HG03103 (cell line): ENCODE results near the gene PACS2.

Experiments
- ATAC-seq: cut with Tn5 transposase; IDR thresholded peaks from one replicate; pipeline ENCODE4 v1.9.1; 2021; ENCODE audit warnings: low read depth; ENCODE audit not compliant: unreplicated experiment

The PACS2 gene

DNA sequence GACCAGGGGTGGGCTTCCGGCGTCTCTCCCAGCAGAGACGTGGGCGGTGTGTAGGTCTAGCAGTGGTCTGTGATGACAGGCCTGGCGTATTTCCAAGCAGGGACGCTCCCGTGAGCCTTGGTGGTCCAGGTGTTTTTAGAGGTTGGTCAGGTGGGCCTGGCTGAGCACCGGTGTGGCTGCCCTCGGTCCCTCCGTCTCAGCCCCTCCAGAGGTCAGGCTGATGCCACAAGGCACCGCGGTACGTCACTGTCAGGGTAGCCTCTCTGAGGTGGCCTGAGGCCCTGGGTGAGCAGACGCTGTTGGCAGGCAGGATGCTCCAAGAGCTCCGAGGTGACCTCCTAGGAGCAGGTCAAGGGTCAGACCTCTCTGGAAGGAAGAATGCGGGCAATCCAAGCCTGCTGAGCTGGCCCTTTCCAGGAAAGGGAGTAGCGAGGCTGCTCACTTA is 118.6 kb downstream of the PACS2 start:
- ATAC-seq: no peak

- no peak for ATAC-seq
These were observed 121.9 kb downstream of the PACS2 start for GRCh38 chr14:105436402-105436801.

- no peak for ATAC-seq
These were observed 122.6 kb downstream of the PACS2 start for GRCh38 chr14:105436891-105437722.

DNA sequence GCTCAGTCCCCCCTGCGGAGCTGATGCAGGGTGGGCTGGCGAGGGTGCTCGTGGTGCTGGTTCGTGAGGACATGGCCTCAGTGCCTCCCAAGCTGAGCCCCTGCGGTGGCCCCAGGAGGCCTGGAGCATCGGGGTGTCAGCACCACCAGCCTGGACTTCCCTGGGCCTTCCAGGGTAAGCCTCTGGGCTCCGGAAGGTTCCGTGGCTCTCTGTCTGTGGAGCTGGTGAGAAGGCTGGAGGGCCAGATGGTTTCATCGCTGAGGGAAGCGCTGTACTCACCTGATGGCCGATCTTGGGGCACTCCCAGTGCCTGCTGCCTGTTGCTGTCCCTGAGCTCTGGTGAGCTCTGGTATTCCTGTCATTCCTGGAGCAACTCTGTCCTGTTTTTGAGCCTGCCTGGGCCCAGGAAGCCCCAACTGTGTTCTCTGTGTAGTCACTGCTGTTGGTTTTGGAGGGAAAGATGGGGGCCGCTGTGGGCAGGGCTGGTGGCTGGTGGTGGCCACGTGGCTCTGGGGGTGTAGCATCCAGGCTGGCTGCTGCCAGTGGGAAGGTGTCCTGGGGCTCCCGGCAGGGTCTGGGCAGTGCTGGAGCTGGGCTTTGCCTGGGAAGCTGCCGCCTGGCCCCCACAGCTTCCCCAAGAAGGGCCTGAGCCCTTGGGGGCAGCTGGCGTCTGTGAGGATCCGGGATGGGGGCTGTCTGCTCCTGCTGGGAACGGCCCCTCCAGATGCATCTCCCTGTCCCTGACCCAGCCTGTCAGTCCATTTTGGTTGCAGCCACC is 123.4 kb downstream of the PACS2 start:
- ATAC-seq: no peak

DNA sequence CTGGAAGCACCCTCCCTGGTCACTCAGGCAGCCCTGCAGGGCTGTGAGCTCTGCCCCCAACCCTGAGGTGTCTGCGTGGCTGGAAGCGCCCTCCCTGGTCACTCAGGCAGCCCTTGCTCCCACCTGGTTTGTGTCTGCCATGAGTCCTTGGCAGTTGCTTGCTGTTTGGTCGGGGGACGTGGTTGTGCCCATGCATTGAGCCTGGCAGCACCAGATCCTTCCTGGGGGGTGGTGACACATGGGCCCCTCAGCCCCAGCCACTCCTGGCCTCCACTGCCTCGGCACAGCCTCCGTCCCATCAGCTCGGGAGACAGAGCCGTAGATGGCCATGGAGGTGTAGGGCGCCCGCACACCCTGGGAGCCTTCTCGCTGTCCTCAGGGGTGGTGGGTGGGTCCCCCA is 124.6 kb downstream of the PACS2 start:
- no peak for ATAC-seq

DNA sequence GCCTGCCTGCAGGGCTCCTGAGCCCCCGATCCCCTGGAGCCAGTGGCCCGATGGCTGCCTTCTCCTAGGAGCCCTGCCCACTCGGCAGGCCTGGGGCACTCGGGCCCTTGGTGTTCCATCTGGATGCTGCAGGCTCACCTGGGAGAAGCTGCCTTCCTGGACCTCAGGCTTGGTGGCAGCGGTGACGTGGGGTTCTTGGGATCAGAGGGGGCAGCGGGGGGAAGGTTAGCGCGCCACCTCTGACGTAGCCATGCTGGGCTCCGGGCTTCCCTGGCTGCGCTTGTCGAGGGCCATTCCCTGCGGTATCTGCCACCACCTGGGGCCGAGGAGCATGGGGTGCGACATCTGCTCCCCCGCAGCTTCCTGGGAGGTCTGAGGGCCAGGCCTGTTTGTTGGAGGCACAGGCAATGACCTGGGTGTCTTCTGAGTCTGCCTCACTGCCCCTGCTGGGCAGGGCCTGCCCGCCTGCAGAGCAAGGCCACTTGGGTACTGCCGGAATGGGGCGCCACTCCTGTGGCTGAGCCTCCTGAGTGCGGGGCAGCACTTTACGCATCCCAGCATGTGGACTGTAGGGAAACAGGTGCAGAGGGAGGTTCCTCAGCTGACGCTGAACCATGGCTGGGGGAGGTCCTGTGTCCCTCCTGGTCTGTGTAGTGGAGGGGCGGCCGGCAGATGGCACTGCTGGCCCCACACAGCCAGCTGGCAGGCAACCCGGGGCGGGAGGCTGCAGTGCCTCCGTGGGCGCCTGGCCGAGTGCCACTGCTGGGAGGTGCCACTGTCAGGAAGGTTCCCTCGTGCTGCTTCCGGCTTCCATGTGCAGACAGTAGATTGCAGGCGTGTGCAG is 125.4 kb downstream of the PACS2 start:
- ATAC-seq: no peak

DNA sequence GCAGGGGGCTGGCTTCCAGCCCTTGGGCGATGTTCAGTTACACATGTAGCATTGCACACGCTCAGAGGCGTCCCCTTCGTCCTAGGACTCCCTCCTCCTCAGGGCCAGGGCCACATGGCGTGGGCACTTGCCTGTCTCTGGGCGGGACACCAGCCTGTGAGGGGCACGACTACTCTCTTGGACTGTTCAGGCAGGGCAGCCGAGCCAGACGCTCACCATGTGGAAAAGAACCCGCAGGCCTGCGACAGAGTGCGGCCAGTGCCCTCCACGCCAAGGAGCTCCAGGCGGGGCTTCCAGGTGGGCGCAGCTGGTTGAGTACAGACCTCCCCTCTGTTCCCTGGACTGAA is 126.0 kb downstream of the PACS2 start:
- no peak for ATAC-seq

DNA sequence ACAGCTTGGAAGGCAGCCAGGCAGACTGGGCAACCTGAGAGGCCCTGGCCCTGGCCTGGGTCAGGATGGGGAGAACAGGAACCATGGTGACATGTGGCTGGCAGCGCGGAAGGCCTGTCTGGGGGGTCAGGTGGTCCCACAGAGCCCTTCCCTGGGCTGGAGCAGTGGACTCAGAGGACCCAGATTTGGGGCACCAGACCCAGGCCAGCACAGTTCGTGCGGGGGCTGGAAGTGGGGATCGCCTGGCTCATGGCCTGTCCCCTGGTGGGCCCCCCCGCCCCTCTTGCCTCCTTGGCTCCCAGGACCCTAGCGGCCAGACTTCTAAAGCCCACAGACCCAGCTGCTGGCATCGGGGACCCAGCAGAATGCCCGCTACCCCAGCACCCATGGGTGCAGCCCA is 126.4 kb downstream of the PACS2 start:
- ATAC-seq: no peak

DNA sequence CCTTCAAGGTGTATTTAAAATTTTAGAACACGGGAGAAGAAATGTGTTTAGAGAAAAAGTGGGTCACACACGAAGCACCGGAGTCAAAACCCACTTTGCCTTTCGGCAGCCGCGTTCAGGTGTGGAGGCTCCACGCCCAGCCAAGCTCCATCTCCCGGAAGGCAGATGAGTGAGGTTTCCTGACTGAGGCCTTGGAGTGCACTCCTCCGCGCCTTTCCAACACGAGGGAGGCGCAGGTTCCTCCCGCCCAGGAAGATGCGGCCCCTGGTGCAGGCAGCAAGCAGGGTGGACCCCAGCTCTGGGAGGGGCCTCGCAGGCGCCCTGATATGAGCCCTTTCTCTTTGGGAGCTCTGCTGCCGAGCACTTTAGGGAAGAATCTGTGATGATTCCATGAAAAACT is 127.6 kb downstream of the PACS2 start:
- ATAC-seq: no peak

DNA sequence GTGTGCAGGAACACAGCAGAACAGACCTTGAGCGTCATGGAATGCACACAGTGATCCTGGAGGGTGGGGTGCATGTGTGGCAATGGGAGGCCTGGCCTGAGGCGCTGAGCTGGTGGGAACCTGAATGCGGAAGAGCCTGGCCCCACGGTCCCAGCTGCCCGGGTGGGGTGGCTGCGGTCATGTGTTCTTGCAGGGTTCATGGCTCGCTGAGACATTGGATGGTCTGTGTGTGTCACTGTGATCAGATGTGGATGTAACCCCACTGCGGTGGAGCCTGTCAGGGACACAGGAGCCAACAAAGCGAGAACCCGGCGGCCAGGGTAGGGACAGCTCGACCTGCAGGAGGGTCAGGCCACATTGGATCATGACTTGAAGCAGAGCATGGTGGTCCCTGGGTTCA is 128.3 kb downstream of the PACS2 start:
- no peak for ATAC-seq

DNA sequence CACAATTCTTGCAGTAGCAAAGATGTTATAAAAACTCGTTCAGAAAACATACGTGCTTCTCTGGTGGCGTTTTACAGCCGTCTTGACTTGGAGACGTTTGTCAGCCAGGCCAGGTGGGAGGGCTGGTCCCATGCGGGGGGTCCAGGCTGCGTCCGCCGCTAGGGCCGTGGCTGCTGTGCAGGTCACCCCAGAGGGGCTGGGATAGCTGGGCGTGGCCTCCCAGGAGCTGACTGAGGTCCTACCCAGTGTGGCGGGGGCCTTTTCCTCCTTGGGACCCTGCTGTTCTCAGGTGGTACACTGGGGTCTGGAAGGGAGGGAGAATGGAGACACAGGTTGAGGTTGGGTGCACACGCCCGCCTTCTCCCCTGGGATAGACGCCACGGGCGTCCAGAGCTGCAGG is 130.3 kb downstream of the PACS2 start:
- no peak for ATAC-seq

DNA sequence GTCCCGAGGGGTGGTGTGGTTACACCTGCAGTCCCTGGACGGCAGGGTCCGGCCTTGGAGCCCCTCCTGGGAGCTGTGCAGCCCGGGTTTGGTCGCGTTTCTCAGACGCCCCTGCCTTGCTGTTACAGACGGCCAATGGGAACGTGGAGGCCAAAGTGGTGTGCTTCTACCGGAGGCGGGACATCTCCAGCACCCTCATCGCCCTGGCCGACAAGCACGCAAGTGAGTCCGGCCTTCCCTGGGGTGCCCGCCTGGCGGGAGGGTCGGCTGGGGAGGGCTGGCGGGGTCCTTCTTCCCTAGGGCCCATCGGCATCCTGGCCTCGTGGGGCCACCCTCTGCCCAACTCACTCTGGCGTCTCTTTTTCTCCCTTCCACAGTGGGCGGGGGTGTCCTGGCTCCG is 130.7 kb downstream of the PACS2 start:
- no peak for ATAC-seq

GRCh38 chr14:105445901-105446845 is 131.6 kb downstream of the PACS2 start:
- no peak for ATAC-seq

DNA sequence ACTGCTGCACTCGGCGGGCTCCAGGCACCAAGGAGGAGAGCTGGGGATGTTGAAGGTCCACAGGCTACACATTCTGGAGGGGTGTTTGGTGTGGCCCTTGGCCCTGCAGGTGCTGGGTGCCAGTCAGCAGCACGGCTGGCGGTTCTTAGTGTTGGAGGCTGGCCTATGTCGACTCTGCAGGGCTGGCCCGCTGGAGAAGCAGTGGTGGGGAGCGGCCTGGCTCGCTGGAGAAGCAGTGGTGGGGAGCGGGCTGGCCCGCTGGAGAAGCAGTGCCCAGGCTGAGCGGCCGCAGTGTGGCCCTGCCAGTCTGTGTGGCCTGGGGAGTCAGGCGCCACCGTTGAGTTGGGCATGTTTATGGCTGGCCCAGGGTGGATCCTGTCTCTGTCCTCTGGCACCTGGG is 132.4 kb downstream of the PACS2 start:
- ATAC-seq: no peak
